ENCODE results near the gene CNTD1. TPM values are rescaled to one million over a fixed set of nuclear protein-coding genes. Genes with fewer than 3 reads are reported as not detected.
"Not testable (repeated sequence)": the region's sequence is repeated elsewhere in the genome, so short reads cannot be mapped to it uniquely, and the experiment has no call there.

CNTD1 gene
- total RNA-seq, 1 experiment from 2014 or later, result 0.13 TPM

GRCh38 chr17:42849451-42850181, 51.0 kb downstream of the CNTD1 start:
- no peaks in the 10 kb centered on the region for H3K36me3 ChIP-seq (ENCODE audit: control insufficient read depth, insufficient read depth, low read length)
- ChIA-PET POLR2A (no interaction called here), CTCF (no interaction called here)
- in situ Hi-C loops (cut with HindIII; ENCODE audit: low pct_unique_long_range_greater_than_20kb, low sequenced_read_pairs) (no loop called here), intact Hi-C loops (cut with micrococcal nuclease; ENCODE audit: unreplicated experiment) (loop anchor here (5.0 kb wide), 1 partner anchor 88 kb away; no protein-coding TSS in a partner anchor)
- no peaks in the 10 kb centered on the region for H3K4me1 ChIP-seq (ENCODE audit: control insufficient read depth, insufficient read depth, low read length)
- H3K4me3 ChIP-seq (ENCODE audit: low read depth in 2 of 2, low read length in 2 of 2), result no peak overlapping the region
- H3K27ac ChIP-seq (ENCODE audit: low read length), result no peak overlapping the region
- no peaks in the 10 kb centered on the region for H3K27me3 ChIP-seq (ENCODE audit: control insufficient read depth, insufficient read depth, low read length)
- TF ChIP-seq TCF7L2 (IDR thresholded peaks at IDR 0.05; ENCODE audit: low read depth, low read length) (no peak), REST (IDR thresholded peaks at IDR 0.05; ENCODE audit: insufficient read depth in 1 of 2, low read depth in 2 of 2, low read length in 1 of 2) (no peak), SIN3A (IDR thresholded peaks at IDR 0.05; ENCODE audit: borderline replicate concordance, insufficient read depth, low read depth, low read length) (no peak), CTCF (IDR thresholded peaks at IDR 0.05) (no peak), POLR2AphosphoS5 (IDR thresholded peaks at IDR 0.05; ENCODE audit: low read depth, low read length) (no peak)
- ATAC-seq, result no peak
- H3K9me3 ChIP-seq (ENCODE audit: control insufficient read depth, insufficient read depth, low read depth, low read length), result no peaks in the 10 kb centered on the region
- no TSS peak for BruUV-seq (replicated peaks)
- DNase-seq (ENCODE audit: low read depth, low spot score), result no peak

GRCh38 chr17:42850954-42851353, 52.3 kb downstream of the CNTD1 start, which contains the start of gene AOC3:
AOC3 (plus strand) TSS chr17:42851199; CDS start chr17:42851344, 145 bp downstream.
- Histone ChIP-seq H3K9me3 (ENCODE audit: control insufficient read depth, insufficient read depth, low read depth, low read length) (no peaks in the 10 kb centered on the region), H3K4me1 (ENCODE audit: control insufficient read depth, insufficient read depth, low read length) (no peaks in the 10 kb centered on the region), H3K36me3 (ENCODE audit: control insufficient read depth, insufficient read depth, low read length) (no peaks in the 10 kb centered on the region), H3K27me3 (ENCODE audit: control insufficient read depth, insufficient read depth, low read length) (no peaks in the 10 kb centered on the region), H3K27ac (ENCODE audit: low read length) (no peak within 1 kb of the TSS), H3K4me3 (ENCODE audit: low read depth in 2 of 2, low read length in 2 of 2) (no peak within 1 kb of the TSS)
- intact Hi-C loops (cut with micrococcal nuclease; ENCODE audit: unreplicated experiment), result no loop called here
- in situ Hi-C loops (cut with HindIII; ENCODE audit: low pct_unique_long_range_greater_than_20kb, low sequenced_read_pairs), result no loop called here
- POLR2A ChIA-PET, result no interaction called here
- BruUV-seq (replicated peaks), result no TSS peak
- ATAC-seq (no peak), DNase-seq (ENCODE audit: low read depth, low spot score) (no peak)
- CTCF ChIA-PET, result no interaction called here
- TF ChIP-seq SIN3A (IDR thresholded peaks at IDR 0.05; ENCODE audit: borderline replicate concordance, insufficient read depth, low read depth, low read length) (no peak), CTCF (IDR thresholded peaks at IDR 0.05) (no peak), POLR2AphosphoS5 (IDR thresholded peaks at IDR 0.05; ENCODE audit: low read depth, low read length) (no peak), TCF7L2 (IDR thresholded peaks at IDR 0.05; ENCODE audit: low read depth, low read length) (no peak), REST (IDR thresholded peaks at IDR 0.05; ENCODE audit: insufficient read depth in 1 of 2, low read depth in 2 of 2, low read length in 1 of 2) (no peak)

- POLR2A ChIA-PET; CTCF ChIA-PET; H3K27me3 ChIP-seq (ENCODE audit: control insufficient read depth, insufficient read depth, low read length); DNase-seq (ENCODE audit: low read depth, low spot score); H3K4me3 ChIP-seq (ENCODE audit: low read depth in 2 of 2, low read length in 2 of 2); H3K36me3 ChIP-seq (ENCODE audit: control insufficient read depth, insufficient read depth, low read length); BruUV-seq (replicated peaks); intact Hi-C loops (cut with micrococcal nuclease; ENCODE audit: unreplicated experiment); H3K27ac ChIP-seq (ENCODE audit: low read length); ATAC-seq; H3K9me3 ChIP-seq (ENCODE audit: control insufficient read depth, insufficient read depth, low read depth, low read length); in situ Hi-C loops (cut with HindIII; ENCODE audit: low pct_unique_long_range_greater_than_20kb, low sequenced_read_pairs); H3K4me1 ChIP-seq (ENCODE audit: control insufficient read depth, insufficient read depth, low read length): not testable (repeated sequence)
These were observed 52.9 kb downstream of the CNTD1 start for GRCh38 chr17:42851371-42852240.
